Omental fat pad (tissue), 4 donors: ENCODE measurements around the gene PPP1R14C. TPM values are rescaled to one million over a fixed set of nuclear protein-coding genes. Genes with fewer than 3 reads are reported as not detected.

Source experiments
- ATAC-seq: fragments of 150-250 bp; one replicate; pipeline ENCODE4 v1.9.1; 2016; ENCODE audit warnings: mild to moderate bottlenecking, moderate library complexity; ENCODE audit not compliant: low FRiP score
- DNase-seq: peaks from one replicate; pipeline ENCODE4 v3.0.0-alpha.2; 2019; ENCODE audit warnings: low spot score
- CTCF ChIP-seq, 3 donors: fragments of 450-650 bp; IDR thresholded peaks; one replicate each; pipeline ENCODE4 v1.5.1; 2016 to 2017; ENCODE audit warnings: antibody characterized with exemption in 3 of 3, mild to moderate bottlenecking in 3 of 3, moderate library complexity in 2 of 3
- total RNA-seq, 4 donors: library from RNA; depleted of rRNA; stranded (reverse); fragments of >200 nt; gene quantifications; one replicate each; pipeline ENCODE4 v1.1.0, GENCODE V29; 2016

The PPP1R14C gene
- total RNA-seq, 4 donors from 2014 or later = 0.31 to 1.1 TPM; not detected in 2

GRCh38 chr6:150243620-150244314, 100.9 kb downstream of the PPP1R14C start:
- DNase-seq (no peak), ATAC-seq (no peak)
- TF ChIP-seq CTCF (IDR thresholded peaks at IDR 0.05) = no peak

- DNase-seq (no peak), ATAC-seq (no peak)
- TF ChIP-seq CTCF (IDR thresholded peaks at IDR 0.05) = no peak
These were observed 102.5 kb downstream of the PPP1R14C start for GRCh38 chr6:150245148-150245935.

- DNase-seq (no peak), ATAC-seq (no peak)
- TF ChIP-seq CTCF (IDR thresholded peaks at IDR 0.05) = no peak
These were observed 105.0 kb downstream of the PPP1R14C start for GRCh38 chr6:150247803-150248202.

GRCh38 chr6:150248300-150248699, 105.5 kb downstream of the PPP1R14C start:
- ATAC-seq = no peak
- no peak for DNase-seq
- no peak for TF ChIP-seq CTCF (IDR thresholded peaks at IDR 0.05)

GRCh38 chr6:150249261-150249660, 106.4 kb downstream of the PPP1R14C start:
- no peak for DNase-seq
- TF ChIP-seq CTCF (IDR thresholded peaks at IDR 0.05) = no peak

GRCh38 chr6:150250826-150251225, 108.0 kb downstream of the PPP1R14C start:
- DNase-seq (no peak), ATAC-seq (peak; percentile 43)
- no peak for TF ChIP-seq CTCF (IDR thresholded peaks at IDR 0.05)

More at GRCh38 chr6:150249261-150249660, 106.4 kb downstream of the PPP1R14C start:
- ATAC-seq = no peak
